ENCODE data around the gene PRKAG2. TPM values are rescaled to one million over a fixed set of nuclear protein-coding genes. Genes with fewer than 3 reads are reported as not detected.

Gene PRKAG2
- total and polyA plus RNA-seq, 5 donors: 162 to 298 (median 181) TPM

DNA sequence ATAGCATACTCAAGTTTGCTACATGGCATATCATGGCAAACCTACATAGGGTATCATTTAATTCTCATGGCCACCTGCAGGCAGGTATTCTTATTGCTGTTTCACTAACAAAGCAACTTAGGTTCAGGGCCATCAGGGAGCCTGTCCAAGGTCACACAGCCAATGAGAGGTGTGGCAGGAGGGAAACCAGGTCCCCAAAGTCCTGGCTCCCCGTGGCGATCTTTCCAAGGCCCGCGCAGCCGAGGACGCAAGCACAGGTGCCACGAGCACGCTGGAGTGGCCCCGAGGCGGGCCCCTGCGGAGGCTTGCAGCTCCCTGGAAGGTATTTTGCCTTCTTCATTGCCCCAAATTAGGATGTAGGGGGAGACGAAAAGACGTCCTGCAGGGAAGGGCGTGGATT lies 20.8 kb downstream of the PRKAG2 start:
- DNase-seq: peak in 2 of 3 donors; percentile 16 to 25
- Histone ChIP-seq H3K4me3 (ENCODE audit: low read length) (no peak overlapping the region), H3K9me3 (ENCODE audit: control insufficient read depth, low read length) (no peaks in the 10 kb centered on the region), H3K27ac (ENCODE audit: low read length) (no peak overlapping the region), H3K27me3 (ENCODE audit: control insufficient read depth, insufficient read depth) (no peaks in the 10 kb centered on the region), H3K4me1 (ENCODE audit: control insufficient read depth, insufficient read depth, low read length) (peaks cover 3% of the 10 kb centered on the region)
- ATAC-seq: no peak
- 89% methylated on average over 14 of the region's 14 CpGs for WGBS
- intact Hi-C loops (cut with DNase I): no loop called here

DNA sequence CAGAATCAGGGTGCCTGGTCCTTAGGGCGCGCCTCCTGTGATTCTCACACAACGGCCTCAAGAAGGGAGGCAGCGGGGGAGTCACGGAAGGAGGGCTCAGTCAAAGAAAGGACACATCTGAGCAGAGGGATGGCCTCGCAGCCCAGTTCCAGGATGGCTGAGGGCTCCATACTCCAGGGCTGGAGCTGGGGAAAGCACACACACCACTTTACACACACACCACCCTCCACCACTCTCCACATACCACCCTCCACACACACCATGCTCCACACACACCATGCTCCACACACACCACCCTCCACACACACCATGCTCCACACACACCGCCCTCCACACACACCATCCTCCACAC lies 22.2 kb downstream of the PRKAG2 start:
- no peaks in the 10 kb centered on the region for H3K9me3 ChIP-seq (ENCODE audit: control insufficient read depth, low read length)
- H3K4me3 ChIP-seq (ENCODE audit: low read length): no peak overlapping the region
- no peak overlapping the region for H3K27ac ChIP-seq (ENCODE audit: low read length)
- H3K4me1 ChIP-seq (ENCODE audit: control insufficient read depth, insufficient read depth, low read length): peaks cover 3% of the 10 kb centered on the region
- no peaks in the 10 kb centered on the region for H3K27me3 ChIP-seq (ENCODE audit: control insufficient read depth, insufficient read depth)
- intact Hi-C loops (cut with DNase I): no loop called here
- ATAC-seq (no peak), DNase-seq (no peak)
- 71% methylated on average over 7 of the region's 7 CpGs for WGBS

GRCh38 chr7:151853896-151854719 lies 22.8 kb downstream of the PRKAG2 start:
- 56% methylated on average over 18 of the region's 18 CpGs for WGBS
- peaks cover under 1% of the 10 kb centered on the region for H3K4me1 ChIP-seq (ENCODE audit: control insufficient read depth, insufficient read depth, low read length)
- H3K27me3 ChIP-seq (ENCODE audit: control insufficient read depth, insufficient read depth): no peaks in the 10 kb centered on the region
- H3K9me3 ChIP-seq (ENCODE audit: control insufficient read depth, low read length): no peaks in the 10 kb centered on the region
- DNase-seq: peak; percentile 69 to 82 (median 80)
- H3K27ac ChIP-seq (ENCODE audit: low read length): no peak overlapping the region
- intact Hi-C loops (cut with DNase I): no loop called here
- ATAC-seq: peak; percentile 56 to 66
- no peak overlapping the region for H3K4me3 ChIP-seq (ENCODE audit: low read length)

DNA sequence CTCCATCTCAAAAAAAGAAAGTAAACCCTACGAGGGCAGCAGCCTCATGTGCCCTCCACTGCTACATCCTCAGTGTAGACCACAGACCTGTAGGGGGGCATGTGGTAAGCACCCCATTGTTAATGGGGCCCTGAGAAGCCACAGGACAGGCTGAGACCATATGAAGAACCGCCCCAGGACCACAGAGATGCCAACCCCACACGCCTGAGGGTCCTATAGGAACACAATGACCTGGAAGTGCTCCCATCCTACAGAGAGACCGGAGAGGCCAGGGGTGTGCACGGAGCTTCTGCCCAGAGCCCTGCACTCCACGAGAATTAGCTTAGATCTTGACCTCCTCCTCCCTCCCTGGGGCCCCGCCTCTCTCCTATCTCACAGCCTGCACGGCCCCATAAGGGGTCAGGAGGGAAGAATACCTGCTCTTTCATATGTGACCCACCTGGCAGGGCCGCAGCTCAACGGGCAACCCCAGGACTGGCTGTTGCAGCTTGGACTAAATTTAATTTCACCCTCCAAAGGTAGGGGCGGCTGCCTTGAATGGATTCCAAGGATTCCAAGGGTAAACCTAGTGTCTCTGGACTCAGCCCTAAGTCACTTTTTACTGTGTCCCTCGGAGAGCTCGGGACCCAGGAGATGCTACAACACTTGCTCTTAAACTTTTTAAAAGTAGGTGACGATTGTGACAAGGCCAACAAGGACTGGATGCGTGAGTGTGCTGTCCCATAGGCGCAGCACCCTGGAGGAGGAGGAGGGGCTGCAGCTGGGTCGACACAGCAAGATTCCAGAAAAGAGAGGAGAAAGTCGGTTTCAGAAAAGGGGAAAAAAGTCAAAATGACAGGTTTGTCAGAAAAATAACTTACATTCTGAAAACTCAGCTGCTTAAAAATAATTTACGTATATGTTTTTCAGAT lies 24.2 kb downstream of the PRKAG2 start:
- ATAC-seq (no peak), DNase-seq (peak in 2 of 3 donors; percentile 32 to 37)
- H3K9me3 ChIP-seq (ENCODE audit: control insufficient read depth, low read length): no peaks in the 10 kb centered on the region
- 88% methylated on average over 19 of the region's 19 CpGs for WGBS
- no peak overlapping the region for H3K27ac ChIP-seq (ENCODE audit: low read length)
- H3K4me1 ChIP-seq (ENCODE audit: control insufficient read depth, insufficient read depth, low read length): no peaks in the 10 kb centered on the region
- intact Hi-C loops (cut with DNase I): no loop called here
- H3K27me3 ChIP-seq (ENCODE audit: control insufficient read depth, insufficient read depth): no peaks in the 10 kb centered on the region
- H3K4me3 ChIP-seq (ENCODE audit: low read length): no peak overlapping the region

GRCh38 chr7:151851782-151852181 lies 25.1 kb downstream of the PRKAG2 start:
- peak; percentile 48 to 63 for ATAC-seq
- no peaks in the 10 kb centered on the region for H3K4me1 ChIP-seq (ENCODE audit: control insufficient read depth, insufficient read depth, low read length)
- peak; percentile 46 to 70 (median 62) for DNase-seq
- no peak overlapping the region for H3K4me3 ChIP-seq (ENCODE audit: low read length)
- no peaks in the 10 kb centered on the region for H3K27me3 ChIP-seq (ENCODE audit: control insufficient read depth, insufficient read depth)
- H3K27ac ChIP-seq (ENCODE audit: low read length): no peak overlapping the region
- WGBS: 32% methylated on average over 13 of the region's 13 CpGs
- intact Hi-C loops (cut with DNase I): no loop called here
- H3K9me3 ChIP-seq (ENCODE audit: control insufficient read depth, low read length): no peaks in the 10 kb centered on the region

DNA sequence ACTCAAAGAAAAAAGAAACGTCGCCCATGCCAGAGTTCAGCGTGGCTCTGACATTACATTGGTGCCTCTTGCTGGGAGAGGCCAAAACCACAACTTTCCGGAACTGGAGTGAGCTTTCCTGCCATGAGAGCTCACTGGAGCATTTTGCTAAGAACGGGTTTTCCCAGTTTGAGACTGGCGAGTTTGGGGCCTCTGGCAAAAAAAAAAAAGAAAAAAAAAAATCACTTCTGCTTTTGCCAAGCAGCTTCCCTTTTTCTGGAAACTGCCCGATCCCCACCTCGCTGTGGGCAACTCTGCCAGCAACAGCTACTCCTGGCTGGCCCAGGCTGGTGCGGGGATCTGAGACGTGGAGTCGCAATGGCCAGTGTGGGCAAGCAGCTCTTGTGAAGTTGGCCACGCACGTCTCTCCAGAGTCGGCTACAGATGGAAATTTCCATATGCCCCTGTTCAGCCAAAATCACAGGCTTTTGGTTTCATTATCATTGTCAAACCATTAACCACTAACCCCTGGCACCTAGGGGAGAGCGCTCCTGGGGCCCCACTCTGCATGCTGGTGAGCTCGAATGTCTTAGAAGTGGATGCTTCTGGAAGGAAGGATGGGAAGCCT lies 25.7 kb downstream of the PRKAG2 start:
- DNase-seq: peak in 2 of 3 donors; percentile 76 to 80
- no peak overlapping the region for H3K4me3 ChIP-seq (ENCODE audit: low read length)
- H3K27ac ChIP-seq (ENCODE audit: low read length): no peak overlapping the region
- no peaks in the 10 kb centered on the region for H3K27me3 ChIP-seq (ENCODE audit: control insufficient read depth, insufficient read depth)
- 67% methylated on average over 16 of the region's 16 CpGs for WGBS
- no peaks in the 10 kb centered on the region for H3K4me1 ChIP-seq (ENCODE audit: control insufficient read depth, insufficient read depth, low read length)
- peak; percentile 28 to 41 for ATAC-seq
- no peaks in the 10 kb centered on the region for H3K9me3 ChIP-seq (ENCODE audit: control insufficient read depth, low read length)
- intact Hi-C loops (cut with DNase I): no loop called here

- intact Hi-C loops (cut with DNase I): no loop called here
- peak in 2 of 3 donors; percentile 40 to 41 for DNase-seq
- H3K27me3 ChIP-seq (ENCODE audit: control insufficient read depth, insufficient read depth): no peaks in the 10 kb centered on the region
- H3K4me3 ChIP-seq (ENCODE audit: low read length): no peak overlapping the region
- H3K9me3 ChIP-seq (ENCODE audit: control insufficient read depth, low read length): no peaks in the 10 kb centered on the region
- no peak overlapping the region for H3K27ac ChIP-seq (ENCODE audit: low read length)
- no peaks in the 10 kb centered on the region for H3K4me1 ChIP-seq (ENCODE audit: control insufficient read depth, insufficient read depth, low read length)
- ATAC-seq: no peak
- WGBS: 86% methylated on average over 19 of the region's 19 CpGs
These were observed 26.3 kb downstream of the PRKAG2 start for GRCh38 chr7:151850491-151851124.

GRCh38 chr7:151849879-151850260 lies 27.0 kb downstream of the PRKAG2 start:
- DNase-seq: peak in 2 of 3 donors; percentile 26 to 50
- no peak overlapping the region for H3K4me3 ChIP-seq (ENCODE audit: low read length)
- H3K9me3 ChIP-seq (ENCODE audit: control insufficient read depth, low read length): no peaks in the 10 kb centered on the region
- 95% methylated on average over 13 of the region's 13 CpGs for WGBS
- H3K27me3 ChIP-seq (ENCODE audit: control insufficient read depth, insufficient read depth): no peaks in the 10 kb centered on the region
- no peak for ATAC-seq
- no peaks in the 10 kb centered on the region for H3K4me1 ChIP-seq (ENCODE audit: control insufficient read depth, insufficient read depth, low read length)
- intact Hi-C loops (cut with DNase I): no loop called here
- H3K27ac ChIP-seq (ENCODE audit: low read length): no peak overlapping the region

GRCh38 chr7:151849008-151849878 lies 27.7 kb downstream of the PRKAG2 start:
- peak in 2 of 3 donors; percentile 19 to 26 for DNase-seq

GRCh38 chr7:151847681-151848081 lies 29.2 kb downstream of the PRKAG2 start:
- peak in 2 of 3 donors; percentile 25 to 27 for DNase-seq
- no peaks in the 10 kb centered on the region for H3K4me1 ChIP-seq (ENCODE audit: control insufficient read depth, insufficient read depth, low read length)
- intact Hi-C loops (cut with DNase I): no loop called here
- no peaks in the 10 kb centered on the region for H3K9me3 ChIP-seq (ENCODE audit: control insufficient read depth, low read length)
- H3K27ac ChIP-seq (ENCODE audit: low read length): no peak overlapping the region
- no peak overlapping the region for H3K4me3 ChIP-seq (ENCODE audit: low read length)
- WGBS: 93% methylated on average over 10 of the region's 10 CpGs
- ATAC-seq: no peak
- no peaks in the 10 kb centered on the region for H3K27me3 ChIP-seq (ENCODE audit: control insufficient read depth, insufficient read depth)

More at GRCh38 chr7:151849008-151849878, 27.7 kb downstream of the PRKAG2 start:
- ATAC-seq: no peak
- Histone ChIP-seq H3K4me1 (ENCODE audit: control insufficient read depth, insufficient read depth, low read length) (no peaks in the 10 kb centered on the region), H3K4me3 (ENCODE audit: low read length) (no peak overlapping the region), H3K27me3 (ENCODE audit: control insufficient read depth, insufficient read depth) (no peaks in the 10 kb centered on the region), H3K27ac (ENCODE audit: low read length) (no peak overlapping the region), H3K9me3 (ENCODE audit: control insufficient read depth, low read length) (no peaks in the 10 kb centered on the region)
- 87% methylated on average over 26 of the region's 26 CpGs for WGBS
- intact Hi-C loops (cut with DNase I): no loop called here

Measured in right cardiac atrium (tissue), 5 donors.